Stimulated activated CD8-positive, alpha-beta memory T cell treated with anti-CD3 and anti-CD28 coated beads, Interleukin-12 subunit alpha, Interleukin-12 subunit beta, amount 100 ng/mL, for 4 hours (primary cell): Measurements from ENCODE around the gene DUOXA2.
A peak's percentile ranks its signal among the peaks of the same experiment; 100 is the strongest.
"Not testable (repeated sequence)": the region's sequence is repeated elsewhere in the genome, so short reads cannot be mapped to it uniquely, and the experiment has no call there.

ENCODE experiments used
- DNase-seq: peaks from one replicate; pipeline ENCODE4 v3.0.0-alpha.2; 2020; ENCODE audit warnings: low read depth

The DUOXA2 gene

DNA sequence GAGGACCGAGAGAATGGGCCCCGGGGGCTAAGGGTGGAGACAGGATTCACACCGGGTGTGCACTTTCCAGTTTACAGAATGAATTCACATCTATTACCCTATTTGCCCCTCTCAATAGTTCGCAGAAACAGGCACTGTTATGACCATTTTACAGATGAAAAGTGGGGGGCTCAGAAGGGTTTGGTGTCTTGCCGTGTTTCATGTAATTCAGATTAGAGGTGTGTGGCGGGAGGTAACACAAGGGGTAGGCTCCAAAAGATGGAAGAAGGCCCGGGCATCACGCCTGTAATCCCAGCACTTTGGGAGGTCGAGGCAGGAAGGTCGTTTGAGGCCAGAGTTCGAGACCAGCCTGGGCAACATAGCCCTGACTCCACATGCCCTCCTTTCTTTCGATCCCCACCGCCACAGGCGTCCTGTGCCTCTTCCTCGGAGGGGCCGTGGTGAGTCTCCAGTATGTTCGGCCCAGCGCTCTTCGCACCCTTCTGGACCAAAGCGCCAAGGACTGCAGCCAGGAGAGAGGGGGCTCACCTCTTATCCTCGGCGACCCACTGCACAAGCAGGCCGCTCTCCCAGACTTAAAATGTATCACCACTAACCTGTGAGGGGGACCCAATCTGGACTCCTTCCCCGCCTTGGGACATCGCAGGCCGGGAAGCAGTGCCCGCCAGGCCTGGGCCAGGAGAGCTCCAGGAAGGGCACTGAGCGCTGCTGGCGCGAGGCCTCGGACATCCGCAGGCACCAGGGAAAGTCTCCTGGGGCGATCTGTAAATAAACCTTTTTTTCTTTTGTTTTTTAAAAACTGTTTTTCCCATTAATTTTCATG lies 3.4 kb downstream of the DUOXA2 start:
- DNase-seq: no peak

DNA sequence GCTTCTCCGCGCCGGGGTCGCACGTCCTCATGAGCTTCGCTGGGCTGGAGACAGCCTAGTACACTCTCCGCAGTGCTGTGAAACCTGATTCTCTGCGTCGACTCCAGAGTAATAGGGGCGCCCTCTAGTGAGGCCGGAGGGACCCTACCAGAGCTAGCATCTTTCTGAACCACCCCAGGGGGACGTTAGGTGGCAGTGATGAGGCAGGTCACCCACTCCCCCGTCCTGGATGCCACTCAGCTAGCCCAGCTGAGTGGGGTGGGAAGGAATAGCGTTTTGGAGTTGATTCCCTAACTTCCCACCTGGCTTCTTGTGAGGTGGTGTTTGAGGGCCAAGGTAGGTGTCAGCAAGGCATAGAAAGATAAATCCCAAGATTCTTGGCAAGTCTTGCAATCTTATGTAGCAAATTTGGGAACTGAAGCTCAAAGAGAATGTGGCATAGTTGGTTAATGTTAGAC lies 4.0 kb downstream of the DUOXA2 start:
- peak; percentile 64 for DNase-seq

DNA sequence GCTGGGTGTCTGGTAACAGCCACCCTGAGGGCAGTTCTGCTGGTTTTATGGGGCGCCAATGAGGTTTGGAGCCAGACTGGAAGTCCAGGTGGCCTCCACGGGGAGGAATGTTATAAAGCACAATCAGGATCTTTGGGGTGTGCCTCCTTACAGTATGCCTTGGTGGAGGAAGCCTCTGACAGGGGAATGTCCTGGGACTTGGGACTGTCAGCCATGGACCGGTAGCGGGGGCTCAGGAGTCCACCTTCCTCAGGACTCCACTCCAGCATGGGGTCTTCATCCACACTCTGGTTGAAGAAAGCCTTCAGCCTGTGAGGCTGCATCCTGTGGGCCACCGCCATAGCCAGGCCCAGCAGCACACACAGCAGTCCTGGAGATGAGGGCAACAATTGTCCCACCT lies 4.9 kb downstream of the DUOXA2 start:
- no peak for DNase-seq

DNA sequence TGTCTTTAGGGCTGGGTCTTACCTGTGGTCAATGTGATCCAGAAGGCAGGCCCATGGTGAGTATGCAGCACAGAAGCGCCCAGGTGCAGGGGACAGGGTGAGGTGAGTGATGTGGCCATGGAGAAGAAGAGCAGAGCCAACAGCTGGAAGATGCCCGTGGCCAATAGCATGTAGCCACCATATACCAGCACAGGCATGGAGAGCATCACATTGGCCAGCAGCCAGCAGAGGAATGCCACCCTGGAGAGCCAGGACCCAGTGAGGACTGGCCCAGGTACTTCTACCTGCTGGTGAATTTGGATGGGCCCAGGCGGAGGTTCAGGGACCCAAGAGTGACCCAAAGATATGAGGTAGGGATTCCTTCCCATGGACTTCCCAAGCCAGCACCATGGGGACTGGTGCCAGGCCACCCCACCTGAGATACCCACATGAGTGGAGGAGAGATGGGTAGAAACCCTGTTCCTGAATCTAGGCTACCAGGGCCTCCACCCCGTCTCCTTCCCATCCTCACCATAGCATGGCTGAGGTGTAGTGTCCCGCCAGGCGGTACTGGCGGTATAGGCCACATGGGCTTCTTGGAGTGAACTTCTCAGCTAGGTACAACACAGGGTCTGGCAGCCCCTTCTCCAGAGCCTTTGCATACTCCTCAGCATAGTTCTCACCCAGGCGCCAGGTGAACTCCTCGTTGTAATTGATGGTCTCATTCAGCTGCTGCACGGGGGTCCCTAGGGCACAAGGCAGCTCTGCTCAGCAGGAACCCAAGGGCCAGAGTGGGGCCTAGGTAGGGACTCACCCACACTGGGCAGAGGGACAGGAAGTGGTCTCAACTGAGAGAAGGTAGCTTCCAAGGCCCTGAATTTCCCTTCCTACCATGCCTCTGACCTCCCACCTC lies 6.2 kb downstream of the DUOXA2 start:
- DNase-seq: no peak

DNA sequence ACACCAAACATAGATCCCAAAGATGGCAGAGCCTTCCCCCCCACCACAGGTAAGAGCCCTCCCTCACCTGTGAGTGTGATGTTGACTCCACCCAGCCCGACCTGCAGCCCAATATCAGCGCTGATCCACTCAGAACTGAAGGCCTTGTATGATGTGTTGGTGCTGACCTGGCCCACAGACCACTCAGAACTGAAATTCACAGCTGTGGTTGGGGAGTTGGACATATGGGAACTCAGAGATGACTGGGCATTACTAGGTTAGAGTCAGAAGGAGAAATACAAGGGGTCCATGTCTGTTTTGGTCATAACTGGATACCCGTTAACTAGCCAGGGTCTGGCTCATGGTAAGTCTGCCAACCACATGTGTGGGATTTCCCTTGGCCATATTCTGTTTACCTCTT lies 6.9 kb downstream of the DUOXA2 start:
- no peak for DNase-seq

DNA sequence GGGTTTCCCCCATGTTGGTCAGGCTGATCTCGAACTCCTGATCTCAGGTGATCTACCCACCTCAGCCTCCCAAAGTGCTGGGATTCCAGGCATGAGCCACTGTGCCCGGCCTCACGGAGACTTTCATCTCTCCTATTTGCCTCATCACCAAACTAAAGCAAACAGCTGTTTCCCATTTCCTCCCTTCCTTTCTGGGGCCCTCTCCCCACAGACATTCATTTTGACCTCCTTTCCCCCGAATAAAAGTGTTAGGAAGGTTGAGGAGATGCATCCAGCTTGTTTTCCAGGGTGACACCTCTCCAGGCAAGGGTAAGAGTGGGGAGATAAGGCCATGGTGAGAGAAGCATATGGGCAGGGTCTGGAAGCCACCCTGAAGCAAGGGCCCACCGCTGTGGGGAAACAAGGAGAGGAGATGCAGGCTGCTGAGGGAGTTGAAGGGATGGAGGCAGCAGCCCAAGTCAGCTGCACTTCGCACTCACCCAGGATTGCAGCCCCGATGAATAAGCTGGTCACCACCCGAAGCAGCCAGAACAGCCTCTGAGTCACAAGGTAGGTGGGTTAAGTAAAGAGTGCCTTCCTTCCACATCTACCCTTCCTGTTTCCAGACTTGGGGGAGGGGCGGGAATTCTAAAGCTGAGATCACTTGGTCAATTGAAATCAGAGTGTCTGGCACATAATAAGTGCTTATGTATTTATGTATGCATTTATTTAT lies 7.7 kb downstream of the DUOXA2 start:
- DNase-seq: no peak

DNA sequence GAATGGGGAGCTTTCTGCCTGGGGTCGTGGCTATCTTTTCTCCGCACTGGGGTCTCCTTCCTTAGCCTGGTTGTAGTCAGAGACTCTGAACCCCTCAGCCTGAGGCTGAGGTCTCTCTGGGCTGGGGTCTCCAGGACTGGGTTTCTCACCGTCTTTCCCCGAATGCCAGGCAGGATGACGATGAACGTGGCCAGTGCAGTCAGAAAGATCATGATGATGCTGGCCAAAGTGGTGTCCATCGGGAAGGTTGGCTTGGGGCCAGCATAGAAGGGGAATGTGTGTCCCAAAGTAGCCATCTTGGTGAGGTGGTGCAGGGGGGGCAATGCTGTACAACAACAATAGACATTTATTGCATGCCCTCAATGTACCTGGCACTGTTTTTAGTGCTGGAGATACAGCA lies 8.6 kb downstream of the DUOXA2 start:
- no peak for DNase-seq

DNA sequence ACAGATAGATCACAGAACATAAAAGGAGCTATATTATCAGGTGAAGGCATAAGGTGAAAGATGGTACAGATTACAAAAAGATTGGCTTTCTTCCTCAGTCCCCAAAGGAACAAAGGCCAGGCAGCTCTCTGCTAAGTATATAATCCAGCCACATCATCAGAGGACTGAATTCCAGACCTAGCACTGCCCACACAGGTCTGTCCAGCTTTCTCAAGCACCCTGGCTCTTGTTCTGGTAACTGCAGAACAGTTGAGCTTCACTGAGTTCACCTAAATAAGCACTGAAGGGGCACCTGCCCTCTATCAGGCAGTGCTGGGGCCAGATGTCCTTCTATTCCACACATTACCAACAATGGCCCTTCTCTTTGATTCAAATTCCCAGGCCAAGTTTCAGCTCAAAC lies 9.3 kb downstream of the DUOXA2 start:
- DNase-seq: no peak

DNA sequence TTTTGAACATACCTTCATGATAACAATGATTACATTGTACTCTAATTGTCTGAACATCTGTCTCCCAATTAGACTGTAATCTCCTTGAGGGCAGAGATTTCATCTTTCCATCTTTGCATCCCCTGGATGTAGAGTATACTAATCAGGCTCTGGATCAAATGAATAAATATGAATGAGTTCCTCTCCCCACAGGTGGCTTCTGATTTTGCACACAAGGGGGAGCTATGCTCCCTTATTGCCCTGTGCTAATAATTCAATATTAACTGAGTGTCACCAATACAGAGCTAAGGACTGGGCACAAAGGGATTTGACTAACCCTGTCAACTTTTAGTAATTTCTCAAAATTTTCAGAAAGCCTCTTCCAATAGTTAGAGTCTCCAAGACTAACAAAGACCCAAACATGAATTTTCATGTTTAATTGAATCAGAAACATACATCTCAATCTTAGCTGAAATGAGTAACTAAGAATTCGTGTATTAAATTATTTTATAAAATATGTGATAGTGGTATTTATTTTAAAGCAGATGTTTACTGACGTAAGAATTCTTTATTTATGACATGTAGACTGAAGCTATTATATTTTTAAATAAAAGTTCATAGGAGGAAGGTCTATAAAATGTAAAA lies 12.5 kb downstream of the DUOXA2 start:
- DNase-seq: no peak

DNA sequence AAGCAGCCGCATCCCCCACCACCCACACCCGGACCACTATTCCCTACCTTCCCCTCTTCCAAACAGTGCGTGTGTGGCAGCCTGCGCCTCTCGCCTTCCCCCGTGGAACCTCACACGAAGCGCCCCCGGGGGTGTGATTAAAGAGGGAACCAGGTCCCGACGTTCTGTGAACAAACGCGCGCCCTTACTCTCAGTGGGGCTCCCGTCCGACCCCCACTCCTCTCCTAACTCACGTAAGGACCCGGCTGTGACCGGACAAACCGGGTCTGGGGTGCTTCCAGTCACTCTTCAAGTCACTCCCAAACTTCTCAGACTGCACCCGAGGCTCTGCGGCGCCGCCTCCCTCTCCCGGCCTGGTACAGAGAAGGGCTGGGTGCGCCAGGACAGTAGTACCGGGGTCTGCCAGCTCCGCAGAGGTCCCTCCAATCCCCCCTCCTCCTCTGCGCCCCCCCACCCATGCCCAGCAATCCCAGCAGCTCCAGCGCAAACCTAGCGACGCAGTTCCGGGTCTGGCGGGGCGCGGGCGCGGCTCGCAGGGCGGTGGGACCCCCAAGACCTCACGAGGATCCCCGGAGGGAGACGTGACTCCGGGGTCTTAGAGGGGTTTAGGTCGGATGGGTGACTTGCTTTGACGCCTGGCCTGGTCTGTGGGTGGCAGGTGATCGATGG lies 15.0 kb downstream of the DUOXA2 start:
- DNase-seq: no peak

DNA sequence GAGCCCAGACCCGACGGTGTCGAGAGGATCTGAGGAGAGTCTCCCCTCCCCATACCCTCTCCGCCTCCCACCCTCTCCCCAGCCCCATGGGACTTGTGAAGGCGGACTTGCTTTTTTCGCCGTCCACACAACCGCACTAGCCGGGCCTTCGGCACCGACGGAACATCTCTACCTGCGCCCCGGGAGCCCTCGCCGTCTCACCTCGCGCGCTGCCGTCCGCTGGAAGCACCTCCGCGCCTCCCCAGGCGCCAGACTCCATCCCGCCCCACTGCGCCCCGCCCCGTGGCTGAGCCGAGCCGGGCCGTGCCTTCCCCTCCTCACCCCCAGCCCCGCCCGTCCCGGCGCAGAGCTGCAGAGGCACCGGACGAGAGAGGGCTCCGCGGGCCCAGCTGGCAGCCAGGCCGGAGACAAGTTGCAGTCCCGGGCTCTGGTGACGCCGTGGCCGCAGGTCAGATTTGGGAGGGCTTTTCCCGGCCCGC lies 15.6 kb downstream of the DUOXA2 start, which contains the start of the genes DUOX1 and DUOXA1:
TSS of gene DUOX1 (plus strand) at position 344 of the 479 bp plus-strand sequence. CDS start 1,973 bp downstream, outside the sequence.
TSS of gene DUOXA1 (minus strand) at position 229 of the 479 bp plus-strand sequence. CDS start 6,865 bp downstream, outside the sequence.
- no peak for DNase-seq

DNA sequence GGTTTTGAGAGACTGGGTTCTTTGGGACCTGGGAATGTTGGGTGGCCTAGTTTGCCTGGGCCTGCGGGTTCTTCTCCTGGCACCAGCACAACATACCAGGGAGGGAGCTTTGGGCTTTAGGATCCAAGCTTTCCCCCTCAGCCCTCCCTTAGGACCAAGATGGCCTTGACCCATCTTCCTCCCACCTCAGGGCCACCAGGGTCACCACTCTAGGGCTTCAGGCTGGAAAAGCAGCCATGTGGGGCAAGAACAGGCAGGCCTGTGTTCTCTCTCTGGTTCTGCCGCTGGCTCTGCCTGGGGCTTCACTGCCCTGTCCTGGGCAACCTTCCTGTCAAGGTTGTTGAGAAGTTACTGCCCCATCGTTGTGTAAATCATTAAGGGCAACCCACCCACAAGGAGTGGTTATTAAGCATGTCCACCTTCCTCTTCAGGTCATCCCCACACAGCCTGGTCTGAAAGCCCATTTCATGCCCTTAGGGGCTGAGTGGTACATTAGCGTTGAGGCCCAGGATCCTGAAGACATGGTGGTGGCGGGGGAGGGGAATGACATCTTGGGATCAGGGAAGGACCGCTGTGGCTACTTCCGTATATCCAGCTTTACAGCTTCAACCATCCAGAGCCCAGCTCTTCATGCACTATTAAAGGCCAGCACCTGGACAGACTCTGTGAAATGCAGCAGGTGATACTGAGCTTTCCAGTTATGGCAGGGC lies 16.3 kb downstream of the DUOXA2 start:
- no peak for DNase-seq

DNA sequence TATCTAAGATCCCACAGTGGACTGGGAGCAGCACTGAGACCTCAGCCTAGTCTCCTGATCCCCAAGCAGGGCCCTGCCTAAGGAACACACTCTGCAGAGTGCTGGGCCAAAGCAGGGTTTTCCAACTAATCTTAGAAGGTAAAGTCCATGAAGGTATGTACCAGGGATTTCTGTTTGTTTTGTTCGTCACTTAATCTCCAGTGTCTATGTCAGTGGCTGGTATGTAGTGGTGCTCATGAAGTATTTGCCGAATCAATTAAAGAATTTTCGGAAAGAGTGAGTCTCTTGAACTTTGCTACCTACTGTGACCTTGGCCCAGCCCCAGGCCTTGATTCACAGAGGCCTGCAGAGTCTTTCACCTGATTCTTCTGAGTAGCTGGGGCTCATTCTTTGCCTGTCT lies 17.4 kb downstream of the DUOXA2 start:
- DNase-seq: no peak

DNA sequence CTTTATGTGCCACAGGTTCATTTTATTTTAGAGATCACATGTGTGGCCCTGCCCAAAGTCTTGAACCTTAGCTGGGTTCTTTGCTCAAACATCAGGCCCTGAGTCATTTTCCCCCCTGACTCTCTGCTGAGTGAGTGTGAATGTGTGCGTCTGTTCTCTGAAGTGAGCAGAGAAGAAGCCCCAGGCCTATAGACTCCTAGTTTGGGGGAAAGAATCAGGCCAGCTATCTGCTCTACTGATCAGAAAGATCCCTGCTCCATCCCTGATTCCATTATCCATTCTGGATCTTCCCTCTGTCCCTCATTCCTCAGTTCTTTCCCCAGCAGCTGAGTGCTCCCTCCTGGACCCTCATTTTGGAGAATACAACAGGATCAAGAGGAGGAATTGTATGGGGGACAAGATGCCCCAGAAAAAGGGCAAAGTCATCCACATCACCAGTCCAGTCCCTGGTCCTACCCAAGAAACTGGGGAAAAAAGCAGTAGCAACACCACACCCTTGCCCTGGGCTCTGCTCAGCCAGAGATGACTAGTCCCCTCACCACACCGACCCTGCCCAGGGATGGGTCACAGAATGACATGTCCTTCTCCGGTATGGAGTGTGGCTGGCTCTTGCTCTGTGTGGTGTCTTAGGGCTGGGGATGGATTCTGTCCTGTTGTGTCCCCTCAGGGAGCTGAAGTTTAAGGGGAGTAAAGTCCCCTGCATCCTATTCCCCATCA lies 18.9 kb downstream of the DUOXA2 start:
- no peak for DNase-seq

DNA sequence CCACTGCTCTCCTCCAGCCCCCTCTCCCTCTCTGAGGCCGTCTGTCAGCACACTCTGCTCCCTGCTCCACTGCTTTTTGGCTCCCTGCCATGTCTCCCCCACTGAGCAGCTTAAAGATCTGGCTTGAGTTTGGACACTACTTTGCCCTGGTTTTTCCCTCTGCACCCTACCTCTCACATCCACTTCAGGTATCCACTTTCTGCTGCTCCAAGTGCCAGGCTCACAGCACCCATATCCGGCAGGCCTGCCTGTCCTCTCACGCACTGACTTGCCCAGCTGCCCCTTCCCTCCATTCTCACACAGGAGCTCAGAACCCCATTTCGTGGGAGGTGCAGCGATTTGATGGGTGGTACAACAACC lies 19.4 kb downstream of the DUOXA2 start:
- DNase-seq: no peak

DNA sequence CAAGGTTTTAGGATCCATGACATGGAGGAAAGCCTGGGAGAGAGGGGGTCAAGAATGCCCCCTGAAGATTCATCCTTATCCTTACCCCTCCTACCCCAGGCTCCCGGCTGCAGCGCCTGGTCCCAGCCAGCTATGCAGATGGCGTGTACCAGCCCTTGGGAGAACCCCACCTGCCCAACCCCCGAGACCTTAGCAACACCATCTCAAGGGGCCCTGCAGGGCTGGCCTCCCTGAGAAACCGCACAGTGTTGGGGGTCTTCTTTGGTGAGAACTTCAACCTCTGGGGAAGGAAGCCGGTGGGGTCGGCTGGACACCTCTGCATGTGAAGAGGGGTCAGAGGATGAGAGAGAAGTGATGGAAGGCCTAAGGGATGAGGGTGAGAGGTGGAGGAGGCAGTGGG lies 19.9 kb downstream of the DUOXA2 start:
- no peak for DNase-seq

DNA sequence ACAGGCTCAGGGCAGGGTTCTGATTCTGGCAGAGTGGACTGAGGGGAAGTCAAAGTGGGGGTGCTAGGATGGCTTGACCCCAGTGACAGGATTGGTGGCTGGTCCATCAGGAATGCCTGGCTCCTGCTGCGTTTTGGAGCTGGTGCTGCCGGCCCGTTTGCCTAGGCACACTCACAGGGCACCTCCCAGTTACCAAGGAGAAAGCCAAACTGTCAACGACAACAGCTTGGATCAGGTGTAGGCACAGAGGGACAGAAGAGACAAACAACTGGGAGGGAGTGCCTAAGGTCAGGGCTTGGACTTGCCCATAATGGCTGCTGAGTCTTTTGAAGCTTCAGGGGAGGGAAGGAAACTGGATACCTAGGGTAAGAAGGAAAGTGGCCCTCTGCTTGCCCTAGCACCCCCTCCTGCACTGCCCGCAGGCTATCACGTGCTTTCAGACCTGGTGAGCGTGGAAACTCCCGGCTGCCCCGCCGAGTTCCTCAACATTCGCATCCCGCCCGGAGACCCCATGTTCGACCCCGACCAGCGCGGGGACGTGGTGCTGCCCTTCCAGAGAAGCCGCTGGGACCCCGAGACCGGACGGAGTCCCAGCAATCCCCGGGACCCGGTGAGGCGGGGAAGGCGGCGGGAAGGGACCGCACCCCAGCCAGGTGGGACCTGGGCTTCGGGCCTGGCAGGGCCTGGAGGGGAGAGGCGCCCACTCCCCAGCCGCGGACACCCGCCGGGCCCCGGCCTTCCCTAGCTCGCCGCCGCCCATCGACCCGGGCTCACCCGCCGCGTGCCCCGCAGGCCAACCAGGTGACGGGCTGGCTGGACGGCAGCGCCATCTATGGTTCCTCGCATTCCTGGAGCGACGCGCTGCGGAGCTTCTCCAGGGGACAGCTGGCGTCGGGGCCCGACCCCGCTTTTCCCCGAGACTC lies 20.8 kb downstream of the DUOXA2 start:
- DNase-seq: no peak

DNA sequence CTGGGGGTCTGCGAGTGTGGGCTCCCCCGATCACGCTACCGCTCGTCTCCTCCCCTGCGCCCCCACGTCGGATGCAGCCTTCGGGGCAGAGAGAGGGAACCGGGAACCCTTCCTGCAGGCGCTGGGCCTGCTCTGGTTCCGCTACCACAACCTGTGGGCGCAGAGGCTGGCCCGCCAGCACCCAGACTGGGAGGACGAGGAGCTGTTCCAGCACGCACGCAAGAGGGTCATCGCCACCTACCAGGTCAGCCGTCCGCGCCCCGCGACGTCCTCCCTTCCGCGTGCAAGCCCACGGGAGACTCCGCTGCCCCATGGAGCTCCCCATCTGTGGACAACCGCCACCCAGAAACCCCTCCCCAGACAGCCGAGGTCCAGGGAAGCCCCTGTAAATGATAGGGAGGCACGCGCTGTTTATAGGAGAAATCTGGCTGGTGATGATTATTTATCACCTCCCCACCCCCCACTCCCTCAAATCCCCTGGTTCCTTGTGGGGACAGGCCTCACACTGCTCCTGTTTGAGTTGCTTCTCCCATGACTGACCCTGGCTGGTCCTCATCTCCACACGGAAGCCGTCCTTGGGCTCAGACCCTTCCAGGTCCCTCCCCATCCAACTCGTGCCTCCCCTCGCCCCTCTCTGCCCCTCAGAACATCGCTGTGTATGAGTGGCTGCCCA lies 21.7 kb downstream of the DUOXA2 start:
- DNase-seq: not testable (repeated sequence)
